CD4-positive, alpha-beta T cell treated with Interleukin-12 subunit alpha and Interleukin-12 subunit beta, for 1 hour (primary cell): ENCODE results near the gene CORO2B.
"Not testable (repeated sequence)": the region's sequence is repeated elsewhere in the genome, so short reads cannot be mapped to it uniquely, and the experiment has no call there.

Experiments
- DNase-seq: peaks from one replicate; pipeline ENCODE4 v3.0.0-alpha.2; 2020

The CORO2B gene

DNA sequence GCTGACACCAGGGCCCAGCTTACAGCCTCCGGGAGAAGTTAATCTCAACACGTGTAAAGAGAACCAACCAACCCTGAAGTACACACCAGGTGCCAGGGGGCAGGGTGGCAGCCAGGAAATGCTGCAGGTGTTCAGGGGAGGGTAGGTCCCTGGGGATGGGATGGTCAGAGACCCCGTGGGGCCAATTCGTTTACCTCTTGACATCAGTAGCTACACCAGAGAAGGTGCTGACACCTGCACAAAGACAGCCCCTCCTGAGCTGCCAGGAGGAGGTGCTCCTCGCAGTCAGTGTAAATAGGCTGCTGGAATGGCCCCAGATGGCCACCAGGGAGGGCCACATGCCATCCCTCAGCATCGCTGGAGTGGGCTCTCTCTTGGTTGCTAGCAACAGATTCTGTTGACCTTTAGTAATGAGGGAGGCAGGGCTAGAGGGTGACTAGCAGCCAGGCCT is 52.8 kb downstream of the CORO2B start:
- DNase-seq, result no peak

DNA sequence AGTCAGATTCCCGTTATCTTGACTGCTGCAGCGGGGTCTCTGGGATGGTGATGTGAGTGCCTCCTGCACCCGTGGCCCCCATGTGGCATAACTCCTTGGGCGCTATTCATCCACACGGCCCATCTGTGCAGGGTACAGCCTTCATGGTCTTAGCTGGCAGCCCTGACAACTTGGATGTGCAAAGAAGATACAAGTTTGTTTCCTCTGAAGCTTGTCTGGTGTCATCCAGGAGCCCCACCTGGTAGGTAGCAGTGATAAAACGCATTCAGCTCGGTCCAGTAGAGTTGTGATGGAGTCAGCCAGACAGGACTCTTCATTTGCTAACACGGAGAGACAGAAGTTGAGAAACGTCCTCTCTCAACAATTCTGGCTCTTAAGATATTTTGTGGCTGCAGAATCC is 53.3 kb downstream of the CORO2B start:
- no peak for DNase-seq

DNA sequence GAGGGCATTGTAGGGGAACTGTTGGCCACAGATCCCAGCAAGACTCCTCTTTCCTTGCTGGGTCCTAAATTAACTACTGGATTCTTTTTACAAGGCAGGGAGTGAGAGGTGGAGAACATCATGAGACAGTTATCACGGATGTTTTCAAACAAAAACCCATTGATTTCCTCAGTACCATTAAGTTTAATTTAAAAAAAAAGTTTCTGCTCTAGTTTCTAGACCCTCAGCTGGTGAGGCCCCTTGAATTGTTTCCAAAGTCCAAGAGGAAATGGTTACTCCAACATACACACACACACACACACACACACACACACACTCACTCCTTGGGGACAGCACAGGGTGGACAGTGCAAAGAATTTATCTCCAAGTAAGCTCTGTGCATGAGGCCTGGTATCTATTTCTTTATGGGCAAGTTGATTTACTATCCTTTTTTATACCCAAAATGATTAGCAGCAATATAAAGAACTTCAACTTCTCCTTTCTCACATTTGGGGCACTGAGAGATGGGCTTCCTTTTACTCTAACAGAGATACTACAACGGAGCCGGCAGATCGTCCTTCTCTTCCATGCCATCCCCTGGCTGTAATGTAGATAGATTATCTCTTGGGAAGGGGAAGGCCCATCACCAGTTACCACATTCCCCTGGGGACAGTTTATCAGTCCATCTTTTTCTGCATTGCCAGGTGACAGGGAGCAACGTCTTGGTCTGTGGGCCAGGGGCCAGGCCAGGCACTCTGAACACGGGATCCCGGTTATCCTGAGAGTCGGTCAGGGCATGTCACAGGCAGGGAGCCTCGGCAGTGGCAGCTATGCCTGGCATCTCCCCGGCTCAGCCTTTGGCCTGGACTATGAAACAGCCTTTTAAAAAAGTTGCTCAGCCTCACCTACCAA is 54.7 kb downstream of the CORO2B start:
- DNase-seq, result no peak

DNA sequence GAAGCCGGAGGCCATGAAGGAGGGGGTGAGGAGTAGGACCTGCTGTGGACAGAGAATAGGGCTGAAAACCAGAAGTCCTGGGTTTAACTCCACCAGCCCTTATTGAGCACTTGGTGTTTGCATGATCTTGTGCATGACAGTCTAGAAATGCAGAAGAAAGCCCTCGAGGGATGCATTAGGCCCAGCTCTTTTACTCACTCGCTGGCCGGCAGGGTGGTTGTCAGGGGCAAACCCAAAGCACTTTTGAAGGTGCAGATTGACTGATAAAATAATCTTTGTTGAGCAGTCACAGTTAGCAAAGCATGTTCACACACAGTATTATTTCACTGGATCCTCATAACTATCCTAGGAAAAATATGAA is 55.3 kb downstream of the CORO2B start:
- DNase-seq, result no peak

DNA sequence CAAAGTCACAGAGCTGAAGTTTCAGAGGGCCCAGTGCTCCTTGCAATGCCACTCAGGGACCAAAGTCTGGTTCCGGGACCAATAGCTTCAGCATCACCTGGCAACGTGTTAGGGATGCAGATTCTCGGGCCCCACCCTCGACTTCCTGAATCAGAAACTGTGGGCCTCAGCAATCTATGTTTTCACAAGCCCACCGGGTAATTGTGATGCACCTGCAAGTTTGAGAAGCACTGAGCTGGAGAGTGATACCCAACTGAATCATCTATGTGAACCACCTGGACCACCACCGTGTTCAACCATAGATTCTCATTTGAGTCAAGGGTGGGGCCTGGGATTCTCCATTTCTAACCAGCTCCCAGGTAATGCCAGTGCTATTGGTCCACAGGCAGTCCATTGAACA is 55.7 kb downstream of the CORO2B start:
- no peak for DNase-seq

DNA sequence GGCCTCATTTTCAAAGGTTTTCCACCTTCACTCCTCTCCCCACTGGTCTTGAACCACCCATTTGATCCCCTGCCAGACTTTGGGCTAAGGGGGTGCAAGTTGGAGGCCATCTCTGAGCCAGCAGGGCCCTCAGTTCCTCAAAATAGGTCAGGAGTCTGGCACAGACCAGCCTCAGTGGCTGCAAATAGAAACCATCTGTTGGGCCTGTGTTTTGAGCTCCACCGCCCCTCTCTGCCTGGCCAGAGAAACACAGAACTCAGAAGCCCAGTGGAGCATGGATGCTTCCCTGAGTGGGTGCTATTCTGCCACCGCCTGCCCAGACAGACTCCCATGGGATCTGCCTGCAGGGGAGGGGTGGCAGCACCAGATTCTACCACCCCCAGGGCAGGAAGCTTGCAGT is 56.3 kb downstream of the CORO2B start:
- DNase-seq, result no peak

DNA sequence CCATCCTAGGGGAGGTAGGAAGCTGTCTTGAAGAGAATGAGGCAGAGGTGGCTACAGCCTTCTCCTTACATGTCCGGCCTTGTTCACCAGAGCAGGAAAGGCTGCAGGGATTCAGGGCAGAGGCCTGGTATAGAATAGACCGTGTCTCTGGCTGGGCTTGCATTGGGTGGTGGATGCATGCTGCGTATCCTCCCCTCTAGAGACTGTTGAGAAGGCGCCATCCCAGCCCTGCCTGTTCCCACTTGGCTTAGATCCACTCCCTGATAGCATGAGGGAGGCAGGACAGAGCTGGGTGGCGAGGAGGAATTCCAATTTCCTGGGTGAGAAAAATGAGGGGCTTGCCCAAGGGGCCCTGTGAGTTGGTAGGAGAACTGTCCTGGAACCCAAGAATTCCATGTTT is 57.5 kb downstream of the CORO2B start:
- DNase-seq, result no peak

DNA sequence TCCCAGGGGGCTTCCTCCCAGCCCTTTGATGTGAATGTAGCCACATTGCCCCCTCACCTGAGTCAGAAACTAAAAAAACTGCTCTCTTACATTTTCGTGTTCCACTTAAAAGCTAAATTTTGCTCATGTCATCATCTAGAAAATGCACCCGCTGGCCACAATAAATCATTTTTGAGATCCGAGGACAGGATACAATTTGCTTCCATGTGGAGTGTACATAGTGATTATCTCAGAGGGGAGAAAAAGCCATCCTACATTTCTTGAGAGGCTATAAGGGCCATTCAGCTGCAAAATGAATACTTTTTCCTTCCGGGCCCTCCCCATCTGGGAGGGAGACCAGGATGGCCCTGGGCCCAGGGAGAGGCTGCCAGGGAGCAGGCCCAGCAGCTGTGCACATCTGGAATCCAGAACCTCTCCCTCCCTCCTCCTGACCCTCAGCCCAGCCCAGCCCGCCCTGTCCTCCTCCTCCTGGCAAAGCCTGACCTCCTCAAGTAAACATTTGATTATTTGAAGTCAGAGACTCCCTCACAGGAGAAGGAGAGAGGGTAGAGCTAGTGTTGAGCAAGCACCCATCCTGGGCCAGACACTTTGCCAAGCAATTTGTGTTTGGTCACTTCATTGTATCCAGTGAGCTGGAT is 59.1 kb downstream of the CORO2B start:
- no peak for DNase-seq

DNA sequence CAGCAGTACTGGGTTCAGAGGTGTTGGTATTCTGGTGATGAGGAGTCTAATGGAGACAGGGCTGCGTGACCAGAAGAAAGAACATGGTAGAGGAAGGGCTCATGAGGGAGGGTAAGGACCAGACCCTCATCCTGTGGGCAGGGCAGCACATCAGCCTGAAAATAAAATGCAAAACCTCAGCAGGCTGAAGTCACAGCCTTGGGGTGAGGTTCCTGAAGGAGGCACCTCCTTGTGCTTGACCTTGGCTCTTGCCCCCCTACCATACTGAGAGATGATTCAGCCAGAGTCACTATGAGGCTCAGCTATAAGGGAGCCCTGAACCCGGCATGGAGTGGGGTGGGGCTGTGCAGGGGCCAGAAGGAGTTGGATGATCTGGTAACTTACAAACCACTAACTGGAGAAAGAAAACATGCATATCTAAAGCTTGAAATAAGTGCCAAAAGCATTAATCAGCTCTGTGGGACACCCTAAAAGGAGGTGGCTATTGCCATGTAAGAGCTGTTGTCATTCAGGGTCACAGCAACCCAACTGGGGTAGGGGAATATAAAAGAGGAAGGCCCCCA is 60.2 kb downstream of the CORO2B start:
- DNase-seq, result no peak

DNA sequence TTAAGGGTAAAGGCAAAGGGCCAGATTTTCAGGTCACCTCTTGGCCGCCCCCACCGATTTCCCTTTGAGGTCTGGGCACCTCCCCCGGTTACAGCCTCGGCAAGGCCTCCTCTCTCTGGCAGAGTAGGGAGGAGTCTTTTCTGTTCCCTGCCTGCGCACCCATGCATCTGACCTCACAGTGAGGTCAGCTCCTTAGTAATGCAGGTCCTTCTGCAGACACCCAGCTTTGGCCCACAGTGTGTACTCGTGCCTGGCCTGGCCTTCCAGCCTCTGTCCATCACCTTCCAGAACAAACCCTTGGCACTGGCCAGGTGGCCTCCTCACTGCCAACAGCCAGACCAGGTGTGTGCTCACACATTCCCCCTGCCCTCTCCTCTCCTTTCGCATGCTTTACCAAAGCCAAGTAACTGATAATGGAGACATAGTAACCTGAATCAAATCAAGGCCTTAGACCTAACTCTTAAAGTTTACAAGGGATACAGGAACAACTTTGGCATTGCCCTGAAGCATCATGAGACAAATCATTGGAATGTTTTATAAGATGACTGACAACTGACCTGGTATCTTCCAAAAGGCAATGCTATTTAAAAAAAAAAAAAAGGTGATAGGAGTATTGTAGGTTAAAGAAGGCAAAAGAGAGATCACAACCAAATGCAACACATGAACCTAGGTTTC is 61.3 kb downstream of the CORO2B start:
- DNase-seq, result no peak

DNA sequence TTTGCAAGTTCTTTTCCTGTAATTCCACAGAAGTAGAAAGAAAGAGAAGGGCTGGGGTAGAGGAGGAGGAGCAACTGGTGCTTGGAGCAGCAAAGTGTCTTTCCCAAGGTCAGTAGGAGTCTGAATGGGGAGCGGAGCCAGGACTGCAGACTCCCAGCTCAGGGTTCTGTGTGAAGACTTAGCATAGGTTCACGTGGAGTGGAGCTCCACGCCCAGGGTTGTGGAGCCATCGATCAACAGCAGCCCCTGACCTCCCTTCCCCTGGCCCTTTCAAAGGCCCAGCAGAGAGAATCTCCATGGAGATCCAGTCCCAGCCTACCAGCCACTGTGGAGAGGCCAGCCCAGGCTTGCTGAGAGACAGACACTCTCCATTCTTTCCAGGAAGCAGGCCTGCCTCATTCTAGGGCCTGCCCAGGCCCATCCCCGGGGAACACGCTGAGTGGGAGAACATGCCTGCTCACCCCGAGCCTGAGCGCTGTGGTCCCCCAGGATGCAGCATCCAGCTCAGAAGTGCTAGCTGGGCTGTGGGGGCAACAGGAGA is 62.1 kb downstream of the CORO2B start:
- DNase-seq, result no peak

DNA sequence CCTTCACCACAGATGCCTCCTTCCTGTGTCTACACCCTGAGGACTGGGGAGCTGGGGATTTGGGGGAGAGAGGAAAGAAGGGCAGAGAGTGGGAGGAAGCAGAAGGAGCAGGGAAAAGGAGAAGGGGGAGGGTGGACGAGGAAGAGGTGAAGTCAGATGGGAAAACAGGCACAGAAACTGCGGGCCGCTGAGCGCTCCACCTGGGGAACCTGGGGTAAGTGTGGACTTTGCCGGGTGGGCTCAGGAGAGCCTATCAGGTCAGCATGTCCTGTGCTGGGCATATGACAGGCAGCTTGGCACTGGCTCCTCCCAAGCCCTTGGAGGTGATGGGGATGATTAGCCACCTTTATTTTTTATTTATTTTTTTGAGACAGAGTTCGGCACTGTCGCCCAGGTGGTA is 62.6 kb downstream of the CORO2B start:
- DNase-seq, result no peak

DNA sequence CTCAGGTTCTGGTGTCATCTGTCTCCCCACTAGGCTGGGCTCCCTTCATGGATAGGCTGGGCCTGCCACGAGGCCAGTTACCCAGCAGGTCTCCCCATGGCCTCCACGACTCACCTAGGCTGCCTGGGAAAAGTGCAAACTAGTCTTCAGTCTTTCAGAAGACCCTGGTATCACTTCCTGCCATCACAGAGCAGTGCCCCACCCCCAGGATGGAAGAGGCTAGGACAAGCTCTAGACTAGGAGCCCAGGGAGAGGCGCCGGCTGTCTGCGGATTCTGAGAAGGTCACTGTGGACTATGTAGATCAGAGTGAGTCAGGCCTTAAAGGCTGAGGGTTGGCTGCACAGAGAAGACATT is 63.7 kb downstream of the CORO2B start:
- no peak for DNase-seq

DNA sequence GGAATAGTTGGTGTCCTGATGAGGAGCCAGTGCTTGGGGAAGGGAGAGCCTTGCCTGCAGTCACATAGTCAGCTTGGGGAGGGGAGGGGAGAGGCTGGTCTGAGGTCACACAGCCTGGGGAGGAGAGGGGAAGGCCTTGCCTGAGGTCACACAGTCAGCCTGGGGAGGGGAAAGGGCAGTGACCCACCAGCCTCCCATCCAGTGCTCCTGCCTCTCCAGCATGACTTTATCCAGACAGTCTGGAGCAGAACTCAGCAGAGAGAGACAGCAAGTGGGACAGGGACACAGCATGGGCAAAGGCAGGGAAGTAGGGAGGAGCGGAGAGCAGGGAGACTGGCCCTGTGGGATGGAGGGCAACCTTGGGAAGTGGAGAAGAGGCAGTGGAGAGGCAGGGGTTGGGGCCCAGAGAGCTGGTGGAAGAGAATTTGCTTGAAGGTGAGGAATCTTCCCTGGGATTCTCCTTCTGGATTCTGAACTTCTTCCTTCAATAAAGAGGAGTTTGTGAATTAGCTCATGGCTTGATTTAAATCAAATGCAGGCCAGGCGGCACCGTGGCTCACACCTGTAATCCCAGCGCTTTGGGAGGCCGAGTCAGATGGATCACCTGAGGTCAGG is 64.5 kb downstream of the CORO2B start:
- no peak for DNase-seq

DNA sequence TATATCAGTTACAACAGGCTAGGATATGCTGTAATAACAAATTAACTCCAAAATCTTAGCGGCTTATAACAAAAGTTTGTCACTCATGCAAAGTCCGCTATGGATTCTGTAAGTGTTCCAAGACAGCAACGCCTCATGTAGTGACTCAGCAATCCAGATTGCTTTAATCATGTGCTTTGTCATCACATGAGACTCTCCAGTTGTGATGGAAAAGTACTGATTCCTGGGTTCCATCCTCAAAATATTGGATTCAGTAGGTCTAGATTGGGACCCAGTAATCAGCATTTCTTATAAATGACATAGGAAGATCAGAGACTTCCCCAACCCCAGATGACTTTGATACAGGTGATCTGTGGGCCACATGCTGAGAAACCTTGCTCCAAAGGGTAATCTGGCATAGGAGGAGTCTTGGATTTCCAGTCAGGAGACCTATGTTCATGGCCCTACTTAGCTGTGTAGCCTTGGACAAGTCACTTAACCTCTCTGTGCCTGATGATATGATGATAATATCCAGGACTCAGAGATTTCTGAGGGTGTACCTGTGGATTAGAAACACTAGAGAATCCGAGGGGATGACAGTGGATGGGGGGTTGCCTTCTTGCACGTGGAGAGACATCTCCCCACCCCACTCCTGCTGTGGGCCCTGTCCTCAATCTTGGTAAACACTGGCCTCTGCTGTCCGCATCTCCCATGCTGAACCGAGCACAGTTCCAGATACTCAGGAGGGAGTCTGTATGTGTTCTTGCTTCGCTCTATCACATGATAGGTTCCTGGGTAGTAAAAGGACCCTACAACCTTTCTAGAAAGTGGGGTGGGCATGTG is 65.5 kb downstream of the CORO2B start:
- DNase-seq, result no peak

DNA sequence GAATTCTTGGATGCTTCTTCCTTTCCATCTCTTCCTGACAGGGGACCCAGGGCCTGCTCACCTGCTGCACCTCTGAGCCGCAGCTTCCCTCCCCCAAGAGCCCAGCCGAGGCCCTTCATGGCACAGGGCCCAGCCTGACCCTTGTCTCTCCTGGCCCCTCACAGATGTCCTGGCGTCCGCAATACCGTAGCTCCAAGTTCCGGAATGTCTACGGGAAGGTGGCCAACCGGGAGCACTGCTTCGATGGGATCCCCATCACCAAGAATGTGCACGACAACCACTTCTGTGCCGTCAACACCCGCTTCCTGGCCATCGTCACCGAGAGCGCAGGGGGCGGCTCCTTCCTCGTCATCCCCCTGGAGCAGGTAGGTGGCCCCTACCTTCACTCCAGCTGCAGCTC is 66.2 kb downstream of the CORO2B start:
- DNase-seq, result no peak

DNA sequence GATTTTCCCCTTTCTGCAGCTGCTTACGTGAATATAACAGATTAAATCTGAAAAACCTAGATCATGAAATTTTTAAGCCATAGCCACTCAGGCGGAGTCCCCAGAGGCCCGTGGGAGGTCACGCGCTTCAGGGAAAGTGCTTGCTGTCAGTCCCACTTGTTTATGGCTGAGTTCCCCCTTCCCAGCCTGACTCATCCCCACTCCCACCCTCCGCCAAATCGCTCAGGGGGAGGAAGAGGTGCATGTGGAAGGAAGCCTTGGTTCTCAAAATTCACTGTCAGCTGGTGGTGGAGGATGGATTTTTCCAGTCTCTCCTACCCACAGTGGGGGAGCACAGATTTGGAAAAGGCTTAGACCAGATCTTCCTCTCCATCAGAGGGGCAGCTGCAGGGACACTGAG is 67.4 kb downstream of the CORO2B start:
- DNase-seq, result no peak

DNA sequence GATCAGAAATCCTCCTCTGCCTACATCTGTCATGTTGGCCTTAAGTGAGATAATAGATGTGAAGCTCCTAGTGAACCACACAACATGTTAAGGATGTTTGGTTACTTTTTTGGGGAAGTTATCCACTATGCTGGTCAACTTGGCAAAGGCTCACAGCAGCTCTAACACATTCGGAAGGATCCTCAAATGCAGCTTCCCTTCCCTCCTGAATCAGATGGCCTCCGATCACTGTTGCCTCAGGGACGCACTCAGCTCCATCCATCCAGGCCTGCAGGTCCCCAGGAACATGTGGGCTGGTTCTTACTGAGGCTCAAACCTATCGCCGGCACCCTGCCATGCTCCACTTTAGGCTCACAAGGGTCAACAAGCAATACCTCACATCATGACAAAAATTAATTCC is 67.9 kb downstream of the CORO2B start:
- DNase-seq, result no peak

DNA sequence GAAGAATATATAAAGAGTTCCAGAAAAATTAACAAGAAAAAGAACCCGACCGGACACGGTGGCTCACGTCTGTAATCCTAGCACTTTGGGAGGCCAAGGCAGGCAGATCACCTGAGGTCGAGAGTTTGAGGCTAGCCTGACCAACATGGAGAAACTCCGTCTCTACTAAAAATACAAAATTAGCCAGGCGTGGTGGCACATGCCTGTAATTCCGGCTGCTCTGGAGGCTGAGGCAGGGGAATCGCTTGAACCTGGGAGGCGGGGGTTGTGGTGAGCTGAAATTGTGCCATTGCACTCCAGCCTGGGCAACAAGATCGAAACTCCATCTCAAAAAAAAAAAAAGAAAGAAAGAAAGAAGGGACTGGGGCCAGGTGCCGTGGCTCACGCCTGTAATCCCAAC is 68.6 kb downstream of the CORO2B start:
- not testable (repeated sequence) for DNase-seq

DNA sequence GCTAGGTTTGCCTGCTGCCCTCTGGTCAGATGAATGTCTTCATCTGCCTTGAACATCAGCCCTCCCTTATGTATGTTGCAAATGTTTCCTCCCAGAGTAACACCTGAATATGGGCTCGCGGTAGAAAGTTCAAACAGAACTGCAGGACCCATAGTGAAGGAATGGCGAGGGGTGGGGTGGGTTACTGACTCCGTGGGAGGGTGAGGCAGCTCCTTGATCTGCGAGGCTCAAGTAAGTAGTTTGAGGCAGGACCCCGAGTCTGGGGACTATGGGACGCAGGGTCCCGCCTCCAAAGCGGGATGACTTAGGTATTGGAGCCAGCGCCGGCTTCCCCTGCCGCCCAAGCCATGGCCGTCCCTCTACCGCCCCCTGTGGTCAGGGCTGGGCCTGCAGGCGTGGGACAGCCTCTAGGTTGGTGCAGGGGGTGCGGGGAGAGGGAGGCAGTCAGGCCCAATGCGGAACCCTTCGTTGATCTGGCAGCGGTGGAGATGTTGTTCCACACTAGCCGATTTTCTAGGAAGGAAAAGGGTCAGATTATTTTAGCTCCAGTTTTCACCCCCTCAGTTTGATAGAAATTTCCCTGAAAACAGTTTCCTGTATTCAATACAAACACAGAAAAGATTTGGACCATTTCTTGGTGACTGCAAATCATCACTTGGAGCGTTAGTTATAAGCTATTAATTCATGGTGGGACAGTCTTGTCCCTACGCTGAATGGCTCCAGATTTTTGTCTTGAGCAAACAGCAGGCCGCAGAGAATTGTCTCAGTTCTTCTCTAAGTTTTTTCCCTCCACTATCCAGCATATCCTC is 72.3 kb downstream of the CORO2B start:
- peak; percentile 12 for DNase-seq

DNA sequence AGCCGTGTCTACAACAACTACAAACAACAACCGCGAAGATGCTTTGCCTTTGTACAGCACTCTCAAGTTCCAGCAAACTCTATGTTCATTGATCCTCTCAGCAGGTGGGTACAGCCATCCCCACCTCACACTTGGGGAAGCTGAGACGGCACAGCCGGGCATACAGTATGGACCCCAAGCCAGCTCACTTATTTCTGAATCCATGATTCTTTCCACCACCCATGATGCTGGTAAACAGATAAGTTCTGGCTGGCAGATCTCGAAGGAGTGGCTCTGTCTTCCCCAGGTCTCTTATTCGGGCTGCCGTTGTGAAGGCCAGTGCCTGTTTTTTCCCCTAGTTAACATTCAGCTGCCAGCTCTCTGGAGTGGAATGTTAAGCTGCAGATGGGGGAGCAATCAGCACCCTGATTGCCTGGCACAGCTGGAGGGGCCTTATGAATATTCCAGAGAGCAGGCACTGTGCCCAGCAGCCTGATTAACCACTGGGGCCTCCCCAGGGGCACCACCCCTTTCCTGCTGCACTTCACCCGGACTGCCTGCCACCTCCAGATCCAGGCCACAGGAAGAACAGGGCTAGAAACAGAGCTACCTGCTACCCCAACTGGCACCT is 73.2 kb downstream of the CORO2B start:
- DNase-seq, result no peak
